Neural crest cell (in vitro differentiated cells): ENCODE results near the gene NR3C2. TPM values are rescaled to one million over a fixed set of nuclear protein-coding genes. Genes with fewer than 3 reads are reported as not detected.

ENCODE experiments used
- DNase-seq: peaks from one replicate; pipeline ENCODE4 v3.0.0; 2021; ENCODE audit warnings: low read depth, mixed read lengths, low spot score
- H3K27ac Mint-ChIP-seq: one replicate; pipeline ENCODE4 v1.8.0; 2021; ENCODE audit warnings: mild to moderate bottlenecking, mixed read lengths; ENCODE audit not compliant: unreplicated experiment
- H3K27me3 Mint-ChIP-seq: 2 replicates; pipeline ENCODE4 v1.8.0; 2021; ENCODE audit warnings: low read depth, mild to moderate bottlenecking, mixed read lengths
- H3K36me3 Mint-ChIP-seq: 2 replicates; pipeline ENCODE4 v1.8.0; 2021; ENCODE audit warnings: low read depth, mild to moderate bottlenecking, mixed read lengths
- H3K4me1 Mint-ChIP-seq: 2 replicates; pipeline ENCODE4 v1.8.0; 2021; ENCODE audit warnings: mixed read lengths
- H3K4me3 Mint-ChIP-seq: one replicate; pipeline ENCODE4 v1.8.0; 2021; ENCODE audit warnings: mild to moderate bottlenecking, mixed read lengths
- H3K9me3 Mint-ChIP-seq: 2 replicates; pipeline ENCODE4 v1.8.0; 2021; ENCODE audit warnings: mixed read lengths
- CTCF ChIP-seq: fragments of 200-600 bp; sonication (generic); conservative IDR thresholded peaks from 2 replicates; pipeline ENCODE4 v1.5.0; 2021; ENCODE audit warnings: antibody characterized with exemption, mild to moderate bottlenecking
- total RNA-seq: library from RNA; stranded (reverse); gene quantifications from 2 replicates; pipeline ENCODE4 v1.2.1, GENCODE V29; 2021

Gene NR3C2
- total RNA-seq, 1 donor from 2014 or later = 0.21 TPM

DNA sequence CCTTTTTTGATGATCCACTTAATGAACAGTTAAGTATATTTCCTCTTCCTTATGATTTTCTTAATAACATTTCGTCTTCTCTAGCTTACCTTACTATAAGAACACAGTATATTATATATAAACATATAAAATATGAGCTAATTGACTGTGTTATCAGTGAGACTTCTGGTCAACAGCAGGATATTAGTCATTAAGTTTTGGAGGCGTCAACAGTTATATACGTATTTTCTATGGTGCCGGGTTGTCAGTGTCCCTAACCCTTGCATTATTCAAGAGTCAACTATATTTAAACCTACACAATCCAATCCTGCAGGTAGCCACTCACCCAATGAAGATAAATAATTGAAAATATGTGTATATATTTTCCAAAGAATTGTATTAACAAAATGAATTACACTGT lies 88.0 kb downstream of the NR3C2 start:
- no peaks in the 10 kb centered on the region for H3K27me3 Mint-ChIP-seq
- no peak for DNase-seq
- no peaks in the 10 kb centered on the region for H3K36me3 Mint-ChIP-seq
- H3K9me3 Mint-ChIP-seq = no peaks in the 10 kb centered on the region
- H3K4me1 Mint-ChIP-seq = no peaks in the 10 kb centered on the region
- H3K4me3 Mint-ChIP-seq = no peak overlapping the region
- no peak for TF ChIP-seq CTCF
- H3K27ac Mint-ChIP-seq = no peak overlapping the region

GRCh38 chr4:148353571-148353970 lies 88.6 kb downstream of the NR3C2 start:
- no peaks in the 10 kb centered on the region for H3K36me3 Mint-ChIP-seq
- H3K4me1 Mint-ChIP-seq = no peaks in the 10 kb centered on the region
- H3K4me3 Mint-ChIP-seq = no peak overlapping the region
- no peaks in the 10 kb centered on the region for H3K27me3 Mint-ChIP-seq
- no peak for DNase-seq
- TF ChIP-seq CTCF = no peak
- H3K9me3 Mint-ChIP-seq = no peaks in the 10 kb centered on the region
- no peak overlapping the region for H3K27ac Mint-ChIP-seq

- TF ChIP-seq CTCF = no peak
- Mint-ChIP-seq H3K9me3 (no peaks in the 10 kb centered on the region), H3K27ac (no peak overlapping the region), H3K27me3 (no peaks in the 10 kb centered on the region), H3K36me3 (no peaks in the 10 kb centered on the region), H3K4me3 (no peak overlapping the region), H3K4me1 (no peaks in the 10 kb centered on the region)
- no peak for DNase-seq
Observed at GRCh38 chr4:148349153-148349552, 93.1 kb downstream of the NR3C2 start.

DNA sequence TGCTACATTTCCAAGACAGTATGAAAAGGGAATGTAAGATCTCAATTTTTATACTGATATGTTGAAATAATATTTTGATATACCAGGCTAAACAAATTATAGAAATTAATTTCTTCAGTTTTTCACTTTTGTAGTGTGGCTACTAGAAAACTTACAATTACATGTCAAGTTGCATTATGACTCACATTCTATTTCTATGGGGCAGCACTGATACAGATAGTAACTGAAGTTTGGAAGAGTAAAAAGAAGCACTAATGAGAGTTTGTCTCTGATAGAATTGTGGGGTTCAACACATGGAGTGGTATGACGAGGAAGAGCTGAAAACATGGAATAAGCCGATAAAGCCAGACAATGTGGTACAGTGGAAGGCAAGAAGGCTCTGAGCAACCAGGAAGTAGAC lies 95.6 kb downstream of the NR3C2 start:
- Mint-ChIP-seq H3K27me3 (no peaks in the 10 kb centered on the region), H3K36me3 (no peaks in the 10 kb centered on the region), H3K9me3 (no peaks in the 10 kb centered on the region), H3K27ac (no peak overlapping the region), H3K4me3 (no peak overlapping the region), H3K4me1 (no peaks in the 10 kb centered on the region)
- no peak for DNase-seq
- TF ChIP-seq CTCF = no peak

- no peak for DNase-seq
- Mint-ChIP-seq H3K27ac (no peak overlapping the region), H3K27me3 (no peaks in the 10 kb centered on the region), H3K36me3 (no peaks in the 10 kb centered on the region), H3K4me3 (no peak overlapping the region), H3K9me3 (no peaks in the 10 kb centered on the region), H3K4me1 (no peaks in the 10 kb centered on the region)
- no peak for TF ChIP-seq CTCF
Observed at GRCh38 chr4:148345509-148345908, 96.7 kb downstream of the NR3C2 start.

- TF ChIP-seq CTCF = no peak
- H3K4me1 Mint-ChIP-seq = no peaks in the 10 kb centered on the region
- H3K4me3 Mint-ChIP-seq = no peak overlapping the region
- no peak for DNase-seq
- H3K27ac Mint-ChIP-seq = no peak overlapping the region
- H3K36me3 Mint-ChIP-seq = no peaks in the 10 kb centered on the region
- no peaks in the 10 kb centered on the region for H3K9me3 Mint-ChIP-seq
- no peaks in the 10 kb centered on the region for H3K27me3 Mint-ChIP-seq
Observed at GRCh38 chr4:148344941-148345340, 97.3 kb downstream of the NR3C2 start.
